HPDE6-E6E7 (cell line): ENCODE measurements around the gene SSTR4.

Experiments used
- DNase-seq: peaks from one replicate; pipeline ENCODE4 v3.0.0; 2011; ENCODE audit warnings: missing footprints; ENCODE audit errors: extremely low spot score

Gene SSTR4

DNA sequence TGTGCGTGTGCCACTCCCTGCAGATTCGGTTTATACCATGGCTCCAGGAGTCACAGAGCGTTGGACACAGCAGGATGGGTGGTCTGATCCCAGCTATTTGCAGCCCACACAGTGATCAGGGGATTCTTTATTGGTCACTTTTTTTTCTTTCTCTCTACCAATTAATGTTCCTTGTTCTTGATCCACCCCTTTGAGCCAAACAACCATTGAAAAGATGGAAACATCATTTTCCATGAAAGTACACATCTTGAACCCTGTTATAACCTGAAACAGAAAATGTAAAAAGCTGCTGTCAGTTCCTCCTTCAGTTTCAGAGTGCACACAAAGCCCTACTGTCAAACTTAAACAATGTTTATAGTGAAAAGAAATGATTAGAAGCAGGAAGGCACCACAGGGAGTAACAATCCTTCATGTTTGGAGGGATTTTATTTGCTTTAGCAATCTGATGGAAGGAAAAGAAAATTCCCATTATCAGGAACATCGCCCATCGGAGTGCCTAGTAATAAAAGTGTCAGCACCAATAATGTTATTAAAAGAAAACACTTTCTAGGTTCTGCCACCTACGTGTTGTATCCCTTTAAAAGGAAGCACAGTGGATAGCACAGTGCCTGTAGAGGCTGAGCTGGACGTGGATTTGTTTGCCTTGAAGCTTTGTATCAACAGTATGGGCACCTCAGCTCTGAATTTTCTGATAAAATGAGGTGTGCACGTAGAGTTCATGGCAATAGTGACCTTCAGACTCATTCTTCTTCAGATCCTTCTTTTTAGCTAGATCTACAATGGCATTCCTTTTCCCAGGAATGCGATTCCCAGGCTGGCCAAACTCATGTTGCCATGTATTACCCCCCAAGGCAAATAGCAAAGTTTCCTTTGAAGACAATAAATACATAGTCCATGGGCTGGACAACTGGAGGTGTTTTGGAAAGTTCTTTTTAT, 30.4 kb downstream of the SSTR4 start:
- DNase-seq, result no peak

DNA sequence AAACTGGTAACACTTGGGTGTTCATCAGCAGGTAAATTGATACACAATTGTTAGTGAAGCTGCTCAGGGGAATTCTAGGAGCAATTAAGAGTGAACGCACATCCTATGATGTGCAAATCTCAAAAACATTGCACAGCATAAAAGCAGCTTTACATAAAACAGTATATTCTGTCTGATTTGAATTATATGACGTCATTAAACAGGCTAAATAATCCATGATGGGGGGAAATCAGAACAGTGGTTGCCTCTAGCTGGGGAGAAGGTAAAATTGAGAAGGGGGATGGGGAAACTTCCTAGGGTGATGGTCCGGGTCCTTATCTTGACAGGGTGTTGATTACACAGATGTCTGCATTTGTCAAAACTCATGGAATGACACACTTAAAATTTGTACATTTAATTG, 31.7 kb downstream of the SSTR4 start:
- no peak for DNase-seq

DNA sequence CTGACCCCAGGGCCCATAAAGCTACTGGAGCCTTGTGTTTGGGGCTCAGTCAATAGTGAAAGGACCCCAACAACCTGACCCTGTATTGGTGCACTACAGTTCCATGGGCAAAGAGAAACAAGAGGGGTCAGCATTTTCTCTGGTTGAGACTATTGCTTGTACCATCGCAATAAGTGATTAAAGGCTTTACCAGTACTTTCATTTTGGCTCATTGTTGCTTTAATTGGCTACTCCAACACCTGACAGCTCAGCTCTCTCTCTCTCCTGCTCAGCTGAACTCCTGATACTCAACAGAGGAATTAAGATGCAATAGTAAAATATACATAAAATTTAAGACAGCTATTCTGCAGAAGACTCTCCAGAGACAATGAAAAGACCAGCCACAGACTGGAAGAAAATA, 33.2 kb downstream of the SSTR4 start:
- no peak for DNase-seq

DNA sequence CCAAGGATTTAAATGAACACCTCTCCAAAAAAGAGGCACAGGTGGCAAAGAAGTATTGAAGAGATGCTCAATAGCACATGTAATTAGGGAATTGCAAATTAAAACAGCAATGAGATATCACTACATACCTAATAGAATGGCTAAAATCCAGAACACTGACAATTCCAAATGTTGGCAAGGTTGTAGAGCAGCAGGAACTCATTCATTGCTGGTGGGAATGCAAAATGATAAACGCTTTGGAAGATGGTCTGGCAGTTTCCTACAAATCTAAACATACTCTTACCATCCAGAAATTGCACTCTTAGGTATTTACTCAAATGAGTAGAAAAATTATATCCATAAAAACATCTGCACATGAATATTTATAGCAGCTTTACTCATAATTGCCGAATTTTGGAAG, 34.0 kb downstream of the SSTR4 start:
- DNase-seq, result no peak

DNA sequence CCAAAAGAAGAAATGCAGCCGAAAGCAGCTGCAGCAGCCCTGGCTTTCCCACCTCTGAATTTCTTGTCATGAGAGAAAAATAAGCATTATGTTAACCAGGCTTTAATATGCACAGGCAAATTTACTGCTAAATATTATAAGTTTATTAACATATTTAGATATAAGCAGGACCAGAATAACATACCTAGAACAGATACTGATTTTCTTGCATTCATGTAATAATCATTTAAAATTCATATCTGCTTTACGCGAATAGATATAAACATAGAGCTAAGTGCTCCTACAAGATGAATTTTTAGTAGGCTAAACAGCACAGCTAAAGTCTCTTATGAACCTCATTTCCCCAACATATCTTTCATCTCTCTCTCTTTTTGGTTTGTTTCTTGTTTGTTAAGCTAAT, 36.3 kb downstream of the SSTR4 start:
- DNase-seq, result no peak

DNA sequence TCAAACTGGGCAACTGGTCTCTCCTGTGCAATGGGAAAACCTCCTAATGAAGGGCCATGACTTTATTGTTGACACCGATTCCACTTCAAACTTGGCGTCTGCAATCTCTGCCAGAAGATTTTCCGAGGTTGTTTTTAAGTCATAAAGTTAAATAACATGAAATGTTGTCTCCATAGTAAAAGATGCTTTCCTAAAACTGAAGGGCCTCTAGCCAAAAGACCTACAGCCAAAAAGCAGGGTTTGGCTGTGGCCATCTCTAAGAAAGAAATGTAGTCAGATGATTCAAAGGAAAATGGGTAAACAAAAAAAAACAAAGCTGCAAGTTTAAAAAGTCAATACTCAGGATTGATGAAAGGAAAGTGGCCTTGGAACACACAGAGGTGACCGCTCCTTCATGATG, 36.9 kb downstream of the SSTR4 start:
- DNase-seq, result no peak

DNA sequence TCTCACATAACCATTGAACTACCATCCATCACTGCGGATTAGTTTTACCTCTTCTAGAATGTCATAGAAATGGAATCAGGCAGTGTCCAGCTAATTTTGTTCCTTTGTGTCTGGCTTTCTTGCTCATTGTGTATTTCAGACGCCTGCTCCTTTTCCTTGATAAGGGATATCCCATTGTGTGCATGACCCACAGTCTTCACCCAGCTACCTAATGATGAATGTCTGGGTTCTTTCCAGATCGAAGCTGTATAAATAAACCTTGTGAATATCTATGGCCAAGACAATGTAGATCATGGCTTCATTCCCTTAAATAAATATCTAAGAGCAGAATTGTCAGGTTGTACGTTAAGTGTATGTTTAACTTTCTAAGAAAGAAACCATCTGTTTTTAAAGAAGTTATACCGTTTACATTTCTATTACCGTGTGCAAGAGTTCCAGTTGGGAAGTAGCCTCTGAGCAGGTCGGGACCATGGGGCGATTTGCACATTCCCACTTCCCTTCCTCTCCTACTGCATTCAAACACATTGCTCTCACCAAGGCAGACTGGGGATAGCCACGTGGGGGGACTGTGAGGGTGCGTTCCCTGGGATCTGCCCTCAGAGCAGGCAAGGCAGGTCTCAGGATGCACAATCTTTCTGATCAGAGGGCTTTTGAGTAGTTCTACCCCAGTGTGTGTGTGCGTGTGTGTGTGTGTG, 37.9 kb downstream of the SSTR4 start:
- no peak for DNase-seq

DNA sequence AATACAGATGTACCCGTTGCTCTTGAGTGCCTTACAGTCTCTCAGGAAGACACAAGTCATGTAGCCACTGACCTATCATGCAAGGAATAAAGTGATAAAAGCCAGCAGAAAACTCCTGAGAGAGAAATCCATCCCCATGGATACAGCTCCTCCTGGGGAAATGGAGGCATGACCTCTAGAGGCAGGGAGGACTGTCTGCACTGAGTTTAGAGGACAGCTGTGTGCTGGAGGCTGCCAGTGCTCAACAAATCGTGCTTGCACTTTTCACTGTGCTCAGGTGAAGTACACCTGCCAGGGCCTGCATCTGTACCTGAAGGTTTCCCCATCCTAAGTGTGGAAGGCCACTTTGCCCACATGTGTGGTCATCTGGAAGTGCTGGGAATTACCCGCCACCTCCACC, 38.9 kb downstream of the SSTR4 start:
- DNase-seq, result no peak

DNA sequence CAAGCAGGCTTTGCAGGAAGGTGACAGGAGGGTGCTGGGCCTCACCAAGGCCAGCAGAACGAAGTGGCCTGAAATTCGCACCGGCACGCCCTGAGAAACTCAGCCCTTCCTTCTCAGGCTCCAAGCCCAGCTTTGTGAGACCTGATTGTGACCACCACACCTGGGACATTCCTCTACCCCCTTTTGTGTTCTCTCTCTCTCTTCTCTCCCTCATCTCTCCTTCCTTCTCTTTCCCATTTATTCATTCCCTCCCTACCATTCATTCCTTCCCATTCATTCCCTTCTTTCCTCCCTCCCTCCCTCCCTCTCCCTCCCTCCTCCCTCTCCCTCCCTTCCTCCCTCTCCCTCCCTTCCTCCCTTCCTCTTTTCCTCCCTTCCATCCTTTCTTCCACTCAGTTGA, 42.2 kb downstream of the SSTR4 start:
- no peak for DNase-seq

DNA sequence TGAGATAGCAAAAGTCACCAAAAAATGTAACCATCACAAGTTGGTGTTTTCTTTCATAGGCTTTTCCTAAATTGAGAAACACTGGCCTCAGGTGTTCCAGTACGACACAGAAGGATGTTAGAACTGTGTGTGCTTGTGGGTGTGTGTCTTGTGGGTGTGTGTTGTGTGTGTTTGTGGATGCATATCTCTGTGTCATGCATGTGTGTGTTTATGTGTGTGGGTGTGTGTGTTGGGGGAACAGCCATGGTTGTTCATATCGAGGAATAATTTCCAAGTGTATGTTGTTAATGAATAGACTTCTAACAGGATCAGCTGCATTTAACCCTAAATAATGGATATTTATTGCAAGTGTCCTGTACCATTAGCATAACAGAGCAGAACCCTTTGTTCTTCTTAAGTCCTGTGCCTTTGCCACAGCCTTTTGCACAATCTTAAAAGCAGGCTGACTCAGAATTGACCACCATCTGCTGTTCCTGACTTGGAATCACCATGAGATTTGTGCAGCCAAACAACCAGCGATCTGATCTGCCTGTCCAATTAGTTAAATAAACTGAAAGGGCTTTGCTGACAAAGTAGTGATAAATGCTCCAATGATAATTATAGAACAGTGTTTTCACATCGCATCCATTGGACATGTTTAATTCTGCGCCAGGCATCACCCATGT, 43.4 kb downstream of the SSTR4 start:
- no peak for DNase-seq

DNA sequence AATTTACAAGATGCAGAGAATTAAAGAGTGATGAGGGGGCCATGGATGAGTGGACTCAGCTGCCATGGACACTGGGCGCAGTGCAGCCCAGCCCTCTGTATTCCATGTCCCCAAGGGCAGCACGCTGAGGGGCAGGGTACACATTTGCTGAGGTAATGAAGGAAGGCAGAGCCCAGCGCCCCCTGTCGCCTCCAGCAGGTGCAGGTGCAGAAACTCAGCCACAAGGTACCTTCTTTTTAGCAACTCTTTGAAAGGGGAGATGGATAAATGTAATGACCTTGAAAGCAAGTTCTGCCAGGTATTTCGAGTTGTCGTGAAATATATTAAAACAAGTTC, 43.9 kb downstream of the SSTR4 start:
- no peak for DNase-seq

DNA sequence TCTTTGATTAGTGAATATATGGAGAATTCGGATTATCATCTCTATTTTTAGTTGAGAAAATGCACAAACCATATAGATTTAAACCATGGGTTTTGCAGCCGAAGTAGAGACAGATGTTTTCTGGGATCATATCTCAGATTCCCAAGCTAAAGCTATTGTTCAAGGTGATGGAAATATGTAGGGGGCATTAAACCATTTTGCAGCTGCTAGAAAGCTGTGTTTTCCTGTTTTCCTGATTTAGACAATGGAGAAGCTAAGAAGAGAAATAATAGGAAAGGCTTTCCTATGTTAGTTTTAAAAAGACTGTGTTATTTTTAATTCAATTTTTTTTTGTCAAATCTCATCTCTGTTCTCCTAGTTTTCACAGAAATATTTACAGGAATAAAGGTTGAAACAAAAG, 44.8 kb downstream of the SSTR4 start:
- no peak for DNase-seq

DNA sequence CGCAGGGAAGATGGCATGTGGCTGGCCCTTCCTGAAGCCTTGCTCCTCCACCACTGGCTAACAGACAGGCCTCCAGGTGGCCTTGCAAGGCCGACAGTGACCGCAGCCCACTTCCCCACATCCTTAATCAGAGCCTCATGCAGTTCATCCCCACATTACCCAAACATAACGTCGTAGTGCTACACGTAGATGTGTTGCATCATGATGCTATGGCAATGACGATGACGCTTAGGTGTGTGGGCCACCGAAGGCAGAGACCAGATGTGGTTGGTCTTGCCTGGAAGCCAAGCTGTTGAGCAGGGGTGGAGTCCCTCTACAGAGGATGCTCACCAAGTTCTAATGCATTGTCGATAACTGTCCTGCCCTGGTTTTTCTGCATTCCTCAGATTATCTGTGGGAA, 45.4 kb downstream of the SSTR4 start:
- no peak for DNase-seq

DNA sequence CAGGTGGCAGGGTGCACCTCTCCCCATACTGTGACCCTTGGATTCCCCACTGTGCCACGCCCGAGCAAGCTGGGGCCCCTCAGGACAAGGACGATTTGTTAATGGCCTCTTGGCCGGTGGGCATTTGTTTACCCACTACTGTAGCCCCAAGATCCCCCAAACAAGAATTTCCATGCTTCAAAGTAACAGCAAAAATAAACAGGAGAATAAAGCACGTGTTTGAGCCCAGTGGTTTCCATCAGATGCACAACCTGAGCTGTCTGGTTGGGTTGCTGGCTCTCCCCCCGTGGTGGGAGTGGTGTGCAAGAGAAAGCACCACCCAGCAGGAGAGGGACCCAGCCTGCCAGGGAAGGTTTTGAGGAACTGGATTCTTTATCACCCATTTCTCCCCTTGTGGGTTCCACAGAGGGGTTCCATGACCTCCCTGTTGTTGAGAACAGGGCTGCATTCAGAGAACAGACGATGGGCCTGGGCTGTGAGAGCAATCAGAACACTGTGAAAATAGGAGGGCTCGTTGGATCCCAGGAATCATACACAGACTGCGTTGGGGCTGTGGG, 46.2 kb downstream of the SSTR4 start:
- DNase-seq, result no peak

DNA sequence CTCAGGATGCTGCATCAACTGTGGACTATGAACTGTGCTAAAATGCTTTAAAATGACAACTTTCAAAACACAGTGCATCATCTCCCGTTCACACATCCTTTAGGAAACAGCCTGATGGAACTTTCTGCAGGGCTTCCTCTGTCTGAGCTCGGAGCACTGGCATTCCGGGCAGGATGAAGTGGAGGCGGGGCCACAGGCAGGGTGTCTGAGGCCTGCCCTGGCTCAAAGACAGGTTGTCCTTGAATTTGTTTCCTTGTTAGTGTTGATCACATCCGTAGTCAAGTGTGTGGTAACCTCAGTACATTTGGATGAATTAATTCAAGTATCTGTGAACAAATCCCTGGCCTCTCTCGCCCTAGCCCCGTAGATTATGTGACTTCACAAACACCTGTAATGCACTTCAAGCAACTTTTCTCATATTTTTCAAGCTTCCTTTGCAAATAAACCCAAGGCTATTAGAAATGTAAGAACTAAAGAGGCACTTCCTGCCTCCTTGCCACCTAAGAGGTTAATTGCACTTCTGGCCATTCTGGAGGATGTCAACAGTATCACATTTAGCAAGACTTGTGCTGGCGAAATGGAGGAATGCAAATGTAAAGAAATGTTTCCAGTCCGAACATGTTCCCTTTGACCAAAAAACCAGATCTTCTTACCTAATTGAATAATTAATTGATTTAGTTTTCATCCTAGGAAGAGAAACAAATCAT, 47.9 kb downstream of the SSTR4 start:
- DNase-seq, result peak; percentile 62

DNA sequence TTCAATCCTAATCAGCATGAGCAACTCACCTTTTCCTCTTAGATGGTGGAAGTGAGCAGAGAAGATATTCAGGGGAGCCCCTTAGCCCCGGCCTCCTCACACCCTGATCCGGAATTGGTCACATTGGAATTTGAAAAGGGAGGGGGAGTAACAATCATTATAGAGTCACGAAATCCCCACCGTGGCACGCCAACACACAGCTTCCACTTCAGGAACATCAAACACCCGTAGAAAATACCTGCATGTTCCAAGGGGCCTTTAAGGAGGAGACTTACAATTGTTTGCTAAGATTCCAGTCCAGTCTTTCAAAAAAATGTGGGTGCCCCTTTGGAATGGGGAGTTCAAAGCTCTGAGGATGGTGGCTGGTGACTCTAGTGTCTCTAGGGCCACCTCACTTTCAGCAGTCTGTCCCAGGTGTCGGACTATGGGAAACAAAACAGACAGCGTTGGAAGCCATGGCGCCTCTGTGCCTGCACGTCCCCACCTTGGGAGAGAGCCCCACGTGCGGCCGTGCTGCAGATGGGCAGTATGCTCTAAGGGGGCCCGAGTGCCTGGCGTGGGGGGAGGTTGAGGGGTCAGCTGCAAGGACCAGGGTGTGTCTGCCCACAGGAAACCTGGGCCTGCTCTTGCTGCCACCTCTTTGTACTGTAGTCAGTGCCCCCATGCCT, 48.6 kb downstream of the SSTR4 start:
- DNase-seq, result no peak

DNA sequence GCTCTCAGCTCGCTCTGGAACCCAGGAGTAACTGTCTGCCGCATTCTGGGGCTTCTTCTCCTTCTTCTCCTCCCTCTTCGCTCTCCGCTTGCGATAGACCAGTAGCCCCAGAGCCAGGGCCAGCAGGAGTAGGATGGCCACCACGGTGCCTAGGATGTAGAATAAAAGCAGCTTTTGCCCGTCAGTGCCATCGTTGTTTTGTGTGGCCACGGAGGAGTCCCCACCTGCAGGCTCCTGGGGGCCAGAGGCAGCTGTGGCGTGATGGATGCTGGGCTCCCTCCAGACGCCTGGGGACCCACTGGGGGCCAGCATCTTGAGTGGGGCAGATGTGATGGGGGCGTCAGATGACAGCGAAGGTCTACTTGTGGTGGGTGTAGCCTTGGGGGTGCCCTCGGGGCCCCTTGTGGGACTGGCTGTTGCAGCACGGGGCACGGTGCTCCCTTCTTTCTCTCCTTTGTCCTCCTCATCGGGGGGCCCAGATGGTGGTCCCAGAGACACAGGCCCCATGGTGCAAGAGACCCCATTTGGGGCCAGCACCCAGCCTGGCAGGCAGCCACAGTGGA, 49.3 kb downstream of the SSTR4 start:
- DNase-seq, result no peak

DNA sequence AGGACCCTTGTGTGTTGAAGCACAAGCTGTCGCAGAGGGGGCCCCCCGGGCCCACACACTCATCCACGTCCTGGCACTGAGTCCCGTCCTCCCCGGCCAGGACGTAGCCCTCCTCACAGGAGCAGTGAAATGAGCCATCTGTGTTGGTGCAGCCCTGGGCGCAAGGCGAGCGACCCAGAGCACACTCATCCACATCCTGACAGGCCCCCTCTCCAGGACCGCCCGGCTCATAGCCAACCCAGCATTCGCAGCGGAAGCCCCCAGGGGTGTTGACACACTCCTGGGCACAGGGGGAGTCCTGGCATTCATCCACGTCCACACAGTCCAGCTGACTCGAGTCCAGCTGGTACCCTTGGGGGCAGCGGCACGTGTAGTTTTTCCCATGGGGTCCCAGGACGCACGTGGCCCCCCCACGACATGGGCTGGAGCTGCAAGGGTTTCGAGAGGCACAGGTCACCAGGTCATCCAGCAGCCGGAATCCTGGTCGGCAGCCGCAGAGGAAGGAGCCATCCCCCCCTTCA, 49.8 kb downstream of the SSTR4 start:
- DNase-seq, result no peak

DNA sequence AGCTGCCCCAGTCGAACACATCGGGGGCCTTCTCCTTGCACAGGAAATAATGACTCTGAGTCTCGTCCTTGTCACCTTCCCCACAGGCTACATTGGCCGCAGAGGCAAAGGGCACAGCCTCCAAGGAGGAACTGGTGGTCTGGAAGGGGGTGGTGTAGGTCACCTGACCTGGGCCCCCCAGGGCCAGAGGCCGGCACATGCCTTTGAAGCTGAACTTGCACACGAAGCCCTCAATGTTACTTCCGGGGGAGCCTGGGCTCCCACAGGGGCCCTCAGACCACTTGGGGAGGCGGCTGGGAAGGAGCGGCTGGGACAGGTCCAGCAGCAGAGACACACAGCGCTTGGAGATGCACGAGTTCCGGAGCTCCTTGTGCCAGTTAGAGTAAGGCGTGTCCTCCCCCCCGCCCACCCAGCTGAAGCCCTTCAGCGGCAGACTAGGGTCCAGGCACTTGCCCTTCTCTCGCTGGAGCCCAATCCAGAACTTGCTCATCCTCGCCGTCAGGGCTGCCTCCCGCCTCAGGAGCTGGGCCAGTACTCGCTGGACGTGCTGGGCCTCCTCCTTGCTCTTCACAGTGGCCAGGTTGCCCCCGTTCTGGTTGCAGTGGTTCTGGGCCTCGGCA, 50.4 kb downstream of the SSTR4 start:
- DNase-seq, result no peak

DNA sequence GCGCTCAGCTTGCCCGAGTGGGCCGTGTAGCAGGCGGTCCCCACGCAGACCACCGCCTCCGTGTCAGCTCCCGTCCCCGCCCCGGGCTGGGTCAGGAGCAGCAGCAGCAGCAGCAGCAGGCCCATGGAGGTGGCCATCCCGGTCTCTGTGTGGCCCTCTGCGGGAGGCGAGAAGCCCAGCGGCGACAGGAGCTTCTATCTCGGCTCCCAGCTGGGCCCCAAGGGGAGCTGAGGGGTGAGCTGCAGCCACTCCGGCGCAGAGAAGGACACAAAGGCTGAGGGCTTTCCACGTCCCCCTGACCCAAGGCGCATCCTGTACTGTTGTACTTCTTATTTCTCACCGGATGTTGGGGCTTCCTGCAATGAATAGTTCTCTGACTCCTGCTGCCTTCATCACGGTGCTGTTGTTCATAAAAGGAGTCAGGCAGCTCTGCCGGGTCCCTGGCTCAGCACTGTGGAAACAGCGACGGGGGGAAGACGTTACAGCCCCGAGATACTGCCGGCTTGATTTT, 51.0 kb downstream of the SSTR4 start, which contains the start of gene CD93:
Gene CD93, minus strand, starts transcription at position 269 of the 511 bp plus-strand sequence. Its CDS starts 132 bp downstream, at position 137.
- no peak for DNase-seq
